Prostate gland (tissue), 2 donors: Measurements from ENCODE around the gene RIC8B.

ENCODE experiments used
- POLR2A ChIP-seq: fragments of 450-650 bp; IDR thresholded peaks from one replicate; pipeline ENCODE4 v1.6.1; 2016; ENCODE audit warnings: antibody characterized with exemption, mild to moderate bottlenecking
- POLR2AphosphoS5 ChIP-seq: sonication (generic); formaldehyde crosslinking; IDR thresholded peaks from one replicate; pipeline ENCODE4 v1.6.1; 2017; ENCODE audit warnings: antibody characterized with exemption
- TF ChIP-seq, protein P1 (sequence below), 4 experiments: fragments of 200-600 bp in 2 of 4; fragments of 450-650 bp in 2 of 4; sonication (generic) in 2 of 4; IDR thresholded peaks; 1 replicate in 3 of 4; 2 replicates in 1 of 4; pipeline ENCODE4 v1.5.1; 2016 to 2019; ENCODE audit warnings: antibody characterized with exemption in 4 of 4, mild to moderate bottlenecking in 2 of 4, moderate library complexity in 2 of 4

DNA sequence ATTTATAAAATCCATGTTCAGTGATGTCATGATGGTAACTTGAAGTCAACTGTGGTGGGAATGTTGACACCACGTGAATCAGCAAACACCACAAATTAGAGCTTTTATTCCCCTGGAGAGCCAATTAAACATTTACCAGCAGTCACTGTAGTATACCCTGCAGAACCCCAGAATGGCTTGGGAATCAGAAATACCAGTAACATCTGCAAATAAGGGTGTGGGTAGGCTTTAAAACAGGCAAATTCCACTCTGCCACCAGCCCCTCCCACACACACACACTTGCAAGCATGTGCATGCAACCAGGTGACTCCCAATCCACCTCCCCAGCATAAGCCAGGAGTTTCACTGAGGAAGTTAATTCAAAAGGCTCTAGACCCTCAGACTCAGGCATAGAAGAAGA is 117.6 kb downstream of the RIC8B start:
- TF ChIP-seq, protein P1, sequence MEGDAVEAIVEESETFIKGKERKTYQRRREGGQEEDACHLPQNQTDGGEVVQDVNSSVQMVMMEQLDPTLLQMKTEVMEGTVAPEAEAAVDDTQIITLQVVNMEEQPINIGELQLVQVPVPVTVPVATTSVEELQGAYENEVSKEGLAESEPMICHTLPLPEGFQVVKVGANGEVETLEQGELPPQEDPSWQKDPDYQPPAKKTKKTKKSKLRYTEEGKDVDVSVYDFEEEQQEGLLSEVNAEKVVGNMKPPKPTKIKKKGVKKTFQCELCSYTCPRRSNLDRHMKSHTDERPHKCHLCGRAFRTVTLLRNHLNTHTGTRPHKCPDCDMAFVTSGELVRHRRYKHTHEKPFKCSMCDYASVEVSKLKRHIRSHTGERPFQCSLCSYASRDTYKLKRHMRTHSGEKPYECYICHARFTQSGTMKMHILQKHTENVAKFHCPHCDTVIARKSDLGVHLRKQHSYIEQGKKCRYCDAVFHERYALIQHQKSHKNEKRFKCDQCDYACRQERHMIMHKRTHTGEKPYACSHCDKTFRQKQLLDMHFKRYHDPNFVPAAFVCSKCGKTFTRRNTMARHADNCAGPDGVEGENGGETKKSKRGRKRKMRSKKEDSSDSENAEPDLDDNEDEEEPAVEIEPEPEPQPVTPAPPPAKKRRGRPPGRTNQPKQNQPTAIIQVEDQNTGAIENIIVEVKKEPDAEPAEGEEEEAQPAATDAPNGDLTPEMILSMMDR (IDR thresholded peaks at IDR 0.05) = no peak
- TF ChIP-seq POLR2AphosphoS5 = no peak
- no peak for TF ChIP-seq POLR2A
